HUES6 (cell line): ENCODE results near the gene ADAMTSL1.

Experiments
- H3K27ac ChIP-seq: 2 replicates; pipeline ENCODE4 v1.7.0; 2013; ENCODE audit warnings: low read depth, mild to moderate bottlenecking, low read length, inconsistent platforms
- H3K27me3 ChIP-seq: 2 replicates; pipeline ENCODE4 v1.6.1; 2013; ENCODE audit warnings: low read length; ENCODE audit not compliant: control insufficient read depth, insufficient read depth
- H3K36me3 ChIP-seq: 2 replicates; pipeline ENCODE4 v1.6.1; 2013; ENCODE audit warnings: low read length; ENCODE audit not compliant: control insufficient read depth, insufficient read depth
- H3K4me1 ChIP-seq: 2 replicates; pipeline ENCODE4 v1.6.1; 2013; ENCODE audit warnings: low read length; ENCODE audit not compliant: control insufficient read depth, insufficient read depth
- H3K4me3 ChIP-seq: 2 replicates; pipeline ENCODE4 v1.5.1; 2013; ENCODE audit warnings: low read depth, low read length
- H3K9ac ChIP-seq: one replicate; pipeline ENCODE4 v1.6.1; 2013; ENCODE audit warnings: mild to moderate bottlenecking, low read length
- H3K9me3 ChIP-seq: 2 replicates; pipeline ENCODE4 v1.6.1; 2013; ENCODE audit warnings: low read depth, low read length; ENCODE audit not compliant: control insufficient read depth, insufficient read depth

Gene ADAMTSL1

GRCh38 chr9:18819418-18819817 lies 345.5 kb downstream of the ADAMTSL1 start:
- Histone ChIP-seq H3K4me1 (peaks cover 5% of the 10 kb centered on the region; the same call in 1 of the 2 replicates), H3K4me3 (no peak overlapping the region), H3K9ac (no peak overlapping the region), H3K9me3 (no peaks in the 10 kb centered on the region), H3K27me3 (no peaks in the 10 kb centered on the region), H3K27ac (no peak overlapping the region), H3K36me3 (no peaks in the 10 kb centered on the region)

GRCh38 chr9:18820566-18821095 lies 346.7 kb downstream of the ADAMTSL1 start:
- Histone ChIP-seq H3K9me3 (no peaks in the 10 kb centered on the region), H3K27me3 (no peaks in the 10 kb centered on the region), H3K4me1 (peaks cover 5% of the 10 kb centered on the region; the same call in 1 of the 2 replicates), H3K27ac (no peak overlapping the region), H3K36me3 (no peaks in the 10 kb centered on the region), H3K9ac (no peak overlapping the region), H3K4me3 (no peak overlapping the region)

GRCh38 chr9:18821788-18822187 lies 347.8 kb downstream of the ADAMTSL1 start:
- Histone ChIP-seq H3K4me3 (no peak overlapping the region), H3K27ac (no peak overlapping the region), H3K9ac (no peak overlapping the region), H3K36me3 (no peaks in the 10 kb centered on the region), H3K9me3 (no peaks in the 10 kb centered on the region), H3K27me3 (no peaks in the 10 kb centered on the region), H3K4me1 (peaks cover 5% of the 10 kb centered on the region; the same call in 1 of the 2 replicates)

GRCh38 chr9:18822850-18823249 lies 348.9 kb downstream of the ADAMTSL1 start:
- Histone ChIP-seq H3K4me1 (peaks cover 5% of the 10 kb centered on the region; the same call in 1 of the 2 replicates), H3K27ac (no peak overlapping the region), H3K27me3 (no peaks in the 10 kb centered on the region), H3K9ac (no peak overlapping the region), H3K4me3 (no peak overlapping the region), H3K9me3 (no peaks in the 10 kb centered on the region), H3K36me3 (no peaks in the 10 kb centered on the region)

GRCh38 chr9:18824095-18824666 lies 350.2 kb downstream of the ADAMTSL1 start:
- H3K4me3 ChIP-seq, result no peak overlapping the region
- H3K9me3 ChIP-seq, result no peaks in the 10 kb centered on the region
- H3K27ac ChIP-seq, result no peak overlapping the region
- peaks cover 5% of the 10 kb centered on the region; the same call in 1 of the 2 replicates for H3K4me1 ChIP-seq
- no peaks in the 10 kb centered on the region for H3K36me3 ChIP-seq
- H3K9ac ChIP-seq, result no peak overlapping the region
- no peaks in the 10 kb centered on the region for H3K27me3 ChIP-seq

GRCh38 chr9:18825656-18826170 lies 351.8 kb downstream of the ADAMTSL1 start:
- Histone ChIP-seq H3K36me3 (no peaks in the 10 kb centered on the region), H3K27me3 (no peaks in the 10 kb centered on the region), H3K9me3 (no peaks in the 10 kb centered on the region), H3K4me1 (peaks cover 5% of the 10 kb centered on the region; the same call in 1 of the 2 replicates), H3K9ac (no peak overlapping the region), H3K27ac (no peak overlapping the region), H3K4me3 (no peak overlapping the region)

- Histone ChIP-seq H3K4me1 (peaks cover 5% of the 10 kb centered on the region; the same call in 1 of the 2 replicates), H3K27me3 (no peaks in the 10 kb centered on the region), H3K9ac (no peak overlapping the region), H3K4me3 (no peak overlapping the region), H3K36me3 (no peaks in the 10 kb centered on the region), H3K27ac (no peak overlapping the region), H3K9me3 (no peaks in the 10 kb centered on the region)
These were observed 352.3 kb downstream of the ADAMTSL1 start for GRCh38 chr9:18826248-18826647.

- no peaks in the 10 kb centered on the region for H3K27me3 ChIP-seq
- no peaks in the 10 kb centered on the region for H3K4me1 ChIP-seq
- H3K36me3 ChIP-seq, result no peaks in the 10 kb centered on the region
- H3K9me3 ChIP-seq, result no peaks in the 10 kb centered on the region
- H3K27ac ChIP-seq, result no peak overlapping the region
- no peak overlapping the region for H3K4me3 ChIP-seq
- H3K9ac ChIP-seq, result no peak overlapping the region
These were observed 355.1 kb downstream of the ADAMTSL1 start for GRCh38 chr9:18829066-18829465.

GRCh38 chr9:18829873-18830272 lies 355.9 kb downstream of the ADAMTSL1 start:
- no peak overlapping the region for H3K4me3 ChIP-seq
- no peak overlapping the region for H3K27ac ChIP-seq
- H3K9me3 ChIP-seq, result no peaks in the 10 kb centered on the region
- no peaks in the 10 kb centered on the region for H3K36me3 ChIP-seq
- H3K27me3 ChIP-seq, result no peaks in the 10 kb centered on the region
- no peak overlapping the region for H3K9ac ChIP-seq
- H3K4me1 ChIP-seq, result no peaks in the 10 kb centered on the region

GRCh38 chr9:18834740-18835361 lies 360.9 kb downstream of the ADAMTSL1 start:
- H3K4me3 ChIP-seq, result no peak overlapping the region
- H3K36me3 ChIP-seq, result no peaks in the 10 kb centered on the region
- no peaks in the 10 kb centered on the region for H3K4me1 ChIP-seq
- H3K9me3 ChIP-seq, result no peaks in the 10 kb centered on the region; the same call in 1 of the 2 replicates
- no peak overlapping the region for H3K27ac ChIP-seq
- no peak overlapping the region for H3K9ac ChIP-seq
- no peaks in the 10 kb centered on the region for H3K27me3 ChIP-seq

- H3K4me3 ChIP-seq, result no peak overlapping the region
- H3K27me3 ChIP-seq, result no peaks in the 10 kb centered on the region
- H3K27ac ChIP-seq, result no peak overlapping the region
- no peaks in the 10 kb centered on the region; the same call in 1 of the 2 replicates for H3K9me3 ChIP-seq
- H3K4me1 ChIP-seq, result no peaks in the 10 kb centered on the region
- no peak overlapping the region for H3K9ac ChIP-seq
- no peaks in the 10 kb centered on the region for H3K36me3 ChIP-seq
These were observed 363.4 kb downstream of the ADAMTSL1 start for GRCh38 chr9:18837402-18837801.
